Measurements from ENCODE around the gene ZNF486.
"Not testable (repeated sequence)": the region's sequence is repeated elsewhere in the genome, so short reads cannot be mapped to it uniquely, and the experiment has no call there.

ZNF486 gene

GRCh38 chr19:20167651-20168122 lies 673 bp downstream of the ZNF486 start:
- H3K9me3 ChIP-seq (ENCODE audit: control insufficient read depth, low read length): no peaks in the 10 kb centered on the region
- peaks cover 4% of the 10 kb centered on the region for H3K4me1 ChIP-seq (ENCODE audit: control insufficient read depth, insufficient read depth, low read length)
- peak overlapping the region; percentile 74 for H3K4me3 ChIP-seq (ENCODE audit: low read length)
- no peaks in the 10 kb centered on the region for H3K36me3 ChIP-seq (ENCODE audit: control insufficient read depth, insufficient read depth, low read length)
- no peaks in the 10 kb centered on the region for H3K27me3 ChIP-seq (ENCODE audit: control insufficient read depth, insufficient read depth, low read length)
- peak overlapping the region; percentile 82 for H3K9ac ChIP-seq (ENCODE audit: low read length)

DNA sequence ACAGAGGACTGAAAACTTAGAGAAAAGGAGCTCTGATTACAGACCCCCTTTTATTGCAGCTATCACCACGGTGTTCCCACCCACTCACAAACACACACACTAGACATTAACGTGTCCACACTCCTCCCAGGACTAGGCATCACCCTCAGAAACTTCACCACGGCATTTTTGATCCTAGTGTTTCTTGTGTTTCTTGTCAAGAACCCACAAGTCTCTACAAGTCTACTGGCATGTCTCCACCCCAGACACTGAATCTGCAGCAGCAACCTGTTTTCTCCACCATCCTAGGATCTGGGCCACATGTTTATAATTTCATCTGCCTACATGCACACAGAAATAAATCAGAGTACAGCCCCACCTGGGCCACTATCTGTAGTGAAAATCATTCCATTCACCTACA lies 4.3 kb downstream of the ZNF486 start:
- H3K4me1 ChIP-seq (ENCODE audit: control insufficient read depth, insufficient read depth, low read length): peaks cover 4% of the 10 kb centered on the region
- H3K4me3 ChIP-seq (ENCODE audit: low read length): no peak overlapping the region
- H3K27me3 ChIP-seq (ENCODE audit: control insufficient read depth, insufficient read depth, low read length): no peaks in the 10 kb centered on the region
- H3K9me3 ChIP-seq (ENCODE audit: control insufficient read depth, low read length): no peaks in the 10 kb centered on the region
- H3K36me3 ChIP-seq (ENCODE audit: control insufficient read depth, insufficient read depth, low read length): no peaks in the 10 kb centered on the region
- H3K9ac ChIP-seq (ENCODE audit: low read length): no peak overlapping the region

DNA sequence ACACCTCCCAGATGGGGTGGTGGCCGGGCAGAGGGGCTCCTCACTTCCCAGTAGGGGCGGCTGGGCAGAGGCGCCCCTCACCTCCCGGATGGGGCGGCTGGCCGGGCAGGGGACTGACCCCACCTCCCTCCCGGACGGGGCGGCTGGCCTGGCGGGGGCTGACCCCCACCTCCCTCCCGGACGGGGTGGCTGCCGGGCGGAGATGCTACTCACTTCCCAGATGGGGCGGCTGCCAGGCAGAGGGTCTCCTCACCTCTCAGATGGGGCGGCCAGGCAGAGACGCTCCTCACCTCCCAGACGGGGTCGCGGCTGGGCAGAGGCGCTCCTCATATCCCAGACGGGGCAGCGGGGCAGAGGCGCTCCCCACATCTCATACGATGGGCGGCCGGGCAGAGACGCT lies 8.8 kb downstream of the ZNF486 start:
- H3K9me3 ChIP-seq (ENCODE audit: control insufficient read depth, low read length); H3K9ac ChIP-seq (ENCODE audit: low read length); H3K4me1 ChIP-seq (ENCODE audit: control insufficient read depth, insufficient read depth, low read length); H3K36me3 ChIP-seq (ENCODE audit: control insufficient read depth, insufficient read depth, low read length); H3K27me3 ChIP-seq (ENCODE audit: control insufficient read depth, insufficient read depth, low read length); H3K4me3 ChIP-seq (ENCODE audit: low read length): not testable (repeated sequence)

DNA sequence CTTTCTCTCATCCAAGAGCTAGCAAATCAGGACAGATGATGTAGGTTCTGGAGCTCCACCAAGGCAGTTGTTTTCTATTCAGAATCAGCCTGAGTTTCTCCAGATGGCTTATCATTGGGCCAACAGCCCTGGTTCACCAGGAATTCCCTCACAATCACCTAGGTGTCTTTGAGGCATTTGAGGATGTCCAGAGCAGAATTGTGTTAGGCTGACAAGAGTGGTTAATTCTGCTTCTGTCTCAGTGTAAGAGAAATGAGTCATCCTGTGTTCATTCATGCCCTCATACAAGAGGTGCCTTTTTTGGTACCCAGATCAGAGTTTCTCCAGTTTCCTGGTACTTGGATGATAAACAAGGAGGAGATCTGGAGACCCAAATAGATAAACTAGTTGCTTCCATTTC lies 12.9 kb downstream of the ZNF486 start:
- not testable (repeated sequence) for H3K27me3 ChIP-seq (ENCODE audit: control insufficient read depth, insufficient read depth, low read length); H3K9ac ChIP-seq (ENCODE audit: low read length); H3K4me3 ChIP-seq (ENCODE audit: low read length); H3K36me3 ChIP-seq (ENCODE audit: control insufficient read depth, insufficient read depth, low read length); H3K9me3 ChIP-seq (ENCODE audit: control insufficient read depth, low read length); H3K4me1 ChIP-seq (ENCODE audit: control insufficient read depth, insufficient read depth, low read length)

GRCh38 chr19:20182222-20182785 lies 15.3 kb downstream of the ZNF486 start:
- H3K9ac ChIP-seq (ENCODE audit: low read length): no peak overlapping the region
- H3K4me1 ChIP-seq (ENCODE audit: control insufficient read depth, insufficient read depth, low read length): no peaks in the 10 kb centered on the region
- no peaks in the 10 kb centered on the region for H3K36me3 ChIP-seq (ENCODE audit: control insufficient read depth, insufficient read depth, low read length)

GRCh38 chr19:20186174-20186573 lies 19.2 kb downstream of the ZNF486 start:
- Histone ChIP-seq H3K4me1 (ENCODE audit: control insufficient read depth, insufficient read depth, low read length) (no peaks in the 10 kb centered on the region), H3K9me3 (ENCODE audit: control insufficient read depth, low read length) (no peaks in the 10 kb centered on the region), H3K4me3 (ENCODE audit: low read length) (no peak overlapping the region), H3K9ac (ENCODE audit: low read length) (no peak overlapping the region), H3K36me3 (ENCODE audit: control insufficient read depth, insufficient read depth, low read length) (no peaks in the 10 kb centered on the region), H3K27me3 (ENCODE audit: control insufficient read depth, insufficient read depth, low read length) (no peaks in the 10 kb centered on the region)

More at GRCh38 chr19:20182222-20182785, 15.3 kb downstream of the ZNF486 start:
- Histone ChIP-seq H3K27me3 (ENCODE audit: control insufficient read depth, insufficient read depth, low read length) (no peaks in the 10 kb centered on the region), H3K9me3 (ENCODE audit: control insufficient read depth, low read length) (no peaks in the 10 kb centered on the region), H3K4me3 (ENCODE audit: low read length) (no peak overlapping the region)

DNA sequence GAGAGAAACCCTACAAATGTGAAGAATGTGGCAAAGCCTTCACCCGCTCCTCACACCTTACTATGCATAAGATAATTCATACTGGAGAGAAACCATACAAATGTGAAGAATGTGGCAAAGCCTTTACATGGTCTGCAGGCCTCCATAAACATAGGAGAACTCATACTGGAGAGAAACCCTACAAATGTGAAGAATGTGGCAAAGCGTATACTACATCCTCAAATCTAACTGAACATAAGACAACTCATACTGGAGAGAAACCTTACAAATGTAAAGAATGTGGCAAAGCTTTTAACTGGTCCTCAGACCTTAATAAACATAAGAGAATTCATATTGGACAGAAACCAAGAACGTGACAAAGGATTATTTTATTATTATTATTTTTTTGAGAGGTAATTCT lies 30.7 kb downstream of the ZNF486 start:
- no peaks in the 10 kb centered on the region for H3K4me1 ChIP-seq (ENCODE audit: control insufficient read depth, insufficient read depth, low read length)
- no peak overlapping the region for H3K4me3 ChIP-seq (ENCODE audit: low read length)
- no peaks in the 10 kb centered on the region for H3K27me3 ChIP-seq (ENCODE audit: control insufficient read depth, insufficient read depth, low read length)
- H3K36me3 ChIP-seq (ENCODE audit: control insufficient read depth, insufficient read depth, low read length): peaks cover 5% of the 10 kb centered on the region
- H3K9ac ChIP-seq (ENCODE audit: low read length): no peak overlapping the region
- peaks cover 7% of the 10 kb centered on the region for H3K9me3 ChIP-seq (ENCODE audit: control insufficient read depth, low read length)

GRCh38 chr19:20209051-20209450 lies 42.0 kb downstream of the ZNF486 start:
- Histone ChIP-seq H3K27me3 (ENCODE audit: control insufficient read depth, insufficient read depth, low read length) (no peaks in the 10 kb centered on the region), H3K4me1 (ENCODE audit: control insufficient read depth, insufficient read depth, low read length) (no peaks in the 10 kb centered on the region), H3K9ac (ENCODE audit: low read length) (no peak overlapping the region), H3K4me3 (ENCODE audit: low read length) (no peak overlapping the region), H3K9me3 (ENCODE audit: control insufficient read depth, low read length) (no peaks in the 10 kb centered on the region), H3K36me3 (ENCODE audit: control insufficient read depth, insufficient read depth, low read length) (no peaks in the 10 kb centered on the region)

DNA sequence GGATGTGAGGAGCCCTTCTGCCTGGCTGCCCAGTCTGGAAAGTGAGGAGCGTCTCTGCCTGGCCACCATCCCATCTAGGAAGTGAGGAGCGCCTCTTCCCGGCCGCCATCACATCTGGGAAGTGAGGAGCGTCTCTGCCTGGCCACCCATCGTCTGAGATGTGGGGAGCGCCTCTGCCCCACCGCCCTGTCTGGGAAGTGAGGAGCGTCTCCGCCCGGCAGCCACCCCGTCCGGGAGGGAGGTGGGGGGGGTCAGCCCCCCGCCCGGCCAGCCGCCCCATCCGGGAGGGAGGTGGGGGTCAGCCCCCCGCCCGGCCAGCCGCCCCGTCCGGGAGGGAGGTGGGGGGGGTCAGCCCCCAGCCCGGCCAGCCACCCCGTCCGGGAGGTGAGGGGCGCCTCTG lies 47.4 kb downstream of the ZNF486 start:
- H3K27me3 ChIP-seq (ENCODE audit: control insufficient read depth, insufficient read depth, low read length); H3K4me1 ChIP-seq (ENCODE audit: control insufficient read depth, insufficient read depth, low read length); H3K9me3 ChIP-seq (ENCODE audit: control insufficient read depth, low read length); H3K4me3 ChIP-seq (ENCODE audit: low read length); H3K9ac ChIP-seq (ENCODE audit: low read length); H3K36me3 ChIP-seq (ENCODE audit: control insufficient read depth, insufficient read depth, low read length): not testable (repeated sequence)

DNA sequence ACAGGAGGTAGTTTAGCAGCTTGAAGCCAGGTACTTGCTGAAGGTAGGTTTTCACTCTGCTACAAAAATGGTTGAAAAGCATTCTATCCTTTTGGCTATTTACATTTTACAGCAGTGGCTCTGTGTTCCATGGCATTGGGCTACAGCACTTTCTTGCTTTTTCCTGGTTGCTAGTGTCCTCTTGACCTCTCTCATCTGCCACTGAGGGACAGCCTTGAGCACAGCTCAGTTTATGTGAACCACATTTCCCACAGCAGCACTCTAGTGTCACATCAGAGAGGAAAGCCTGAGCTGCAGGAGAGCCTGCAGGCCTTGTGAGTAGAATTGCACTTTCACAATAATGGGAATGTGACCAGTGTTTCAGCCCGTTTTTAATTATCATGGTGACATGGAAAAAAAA lies 54.6 kb downstream of the ZNF486 start:
- not testable (repeated sequence) for H3K4me3 ChIP-seq (ENCODE audit: low read length); H3K27me3 ChIP-seq (ENCODE audit: control insufficient read depth, insufficient read depth, low read length); H3K4me1 ChIP-seq (ENCODE audit: control insufficient read depth, insufficient read depth, low read length); H3K9ac ChIP-seq (ENCODE audit: low read length); H3K9me3 ChIP-seq (ENCODE audit: control insufficient read depth, low read length); H3K36me3 ChIP-seq (ENCODE audit: control insufficient read depth, insufficient read depth, low read length)

DNA sequence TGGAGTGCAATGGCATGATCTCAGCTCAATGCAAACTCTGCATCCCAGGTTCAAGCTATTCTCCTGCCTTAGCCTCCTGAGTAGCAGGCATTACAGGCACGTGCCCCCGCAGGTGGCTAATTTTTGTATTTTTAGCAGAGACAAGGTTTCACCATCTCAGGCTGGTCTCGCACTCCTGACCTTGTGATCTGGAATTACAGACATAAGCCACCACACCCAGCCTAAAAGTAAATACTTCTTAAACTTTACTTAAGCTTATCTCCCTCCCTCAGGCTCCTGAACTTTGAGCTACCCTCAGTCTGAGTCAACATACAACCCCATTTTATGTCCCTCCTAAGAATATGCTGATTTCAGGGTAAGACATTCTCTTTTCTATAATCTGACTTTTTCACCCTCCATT lies 66.1 kb downstream of the ZNF486 start:
- Histone ChIP-seq H3K4me3 (ENCODE audit: low read length) (no peak overlapping the region), H3K36me3 (ENCODE audit: control insufficient read depth, insufficient read depth, low read length) (peaks cover 5% of the 10 kb centered on the region)

DNA sequence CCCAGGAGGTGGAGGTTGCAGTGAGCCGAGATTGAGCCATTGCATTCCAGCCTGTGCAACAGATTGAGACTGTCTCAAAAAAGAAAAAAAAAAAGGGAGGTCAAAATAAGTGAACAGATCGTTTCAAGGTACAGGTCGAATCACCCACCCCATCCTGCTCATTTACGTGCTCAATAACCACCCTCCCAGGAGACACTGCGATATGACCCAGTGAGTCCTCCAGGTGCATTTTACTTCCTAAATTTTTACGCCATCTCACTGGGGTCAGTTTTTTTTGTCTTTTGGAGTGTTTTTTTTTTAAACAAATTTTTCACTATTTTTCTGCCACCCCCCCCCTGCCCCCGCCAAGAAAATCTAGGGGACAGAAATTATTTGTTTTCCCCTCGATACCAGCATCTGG lies 68.1 kb downstream of the ZNF486 start:
- no peaks in the 10 kb centered on the region for H3K27me3 ChIP-seq (ENCODE audit: control insufficient read depth, insufficient read depth, low read length)
- H3K9me3 ChIP-seq (ENCODE audit: control insufficient read depth, low read length): no peaks in the 10 kb centered on the region
- peaks cover 5% of the 10 kb centered on the region for H3K36me3 ChIP-seq (ENCODE audit: control insufficient read depth, insufficient read depth, low read length)
- no peak overlapping the region for H3K4me3 ChIP-seq (ENCODE audit: low read length)
- H3K4me1 ChIP-seq (ENCODE audit: control insufficient read depth, insufficient read depth, low read length): peaks cover 8% of the 10 kb centered on the region
- no peak overlapping the region for H3K9ac ChIP-seq (ENCODE audit: low read length)

More for the DNA sequence above, 66.1 kb downstream of the ZNF486 start:
- Histone ChIP-seq H3K9ac (ENCODE audit: low read length) (no peak overlapping the region), H3K4me1 (ENCODE audit: control insufficient read depth, insufficient read depth, low read length) (peaks cover 8% of the 10 kb centered on the region), H3K9me3 (ENCODE audit: control insufficient read depth, low read length) (no peaks in the 10 kb centered on the region), H3K27me3 (ENCODE audit: control insufficient read depth, insufficient read depth, low read length) (no peaks in the 10 kb centered on the region)

Measured in mucosa of stomach (tissue), 1 donor.